Inflammatory macrophage treated with lipopolysaccharide for 4 hours (primary cell): ENCODE results near the gene PSD.

ENCODE experiments used
- DNase-seq: peaks from one replicate; pipeline ENCODE4 v3.0.0-alpha.2; 2020

The PSD gene

GRCh38 chr10:102402512-102402896 is 16.1 kb downstream of the PSD start:
- no peak for DNase-seq

GRCh38 chr10:102401735-102402511 is 16.7 kb downstream of the PSD start:
- no peak for DNase-seq

- no peak for DNase-seq
Observed at GRCh38 chr10:102401342-102401654, 17.3 kb downstream of the PSD start.

- no peak for DNase-seq
Observed at GRCh38 chr10:102400598-102401341, 17.8 kb downstream of the PSD start.

GRCh38 chr10:102400076-102400475 is 18.5 kb downstream of the PSD start:
- DNase-seq, result no peak

- peak; percentile 85 for DNase-seq
Observed at GRCh38 chr10:102399217-102400021, 19.2 kb downstream of the PSD start.

GRCh38 chr10:102398172-102399020 is 20.2 kb downstream of the PSD start:
- no peak for DNase-seq

GRCh38 chr10:102397222-102398171 is 21.1 kb downstream of the PSD start:
- no peak for DNase-seq

- DNase-seq, result no peak
Observed at GRCh38 chr10:102396730-102397151, 21.8 kb downstream of the PSD start.

- DNase-seq, result no peak
Observed at GRCh38 chr10:102396317-102396650, 22.3 kb downstream of the PSD start.

- peak; percentile 95 for DNase-seq
Observed at GRCh38 chr10:102395400-102396316, 22.9 kb downstream of the PSD start, which contains the start of gene NFKB2. NFKB2 (plus strand) TSS chr10:102395705; CDS start chr10:102395960, 255 bp downstream.

GRCh38 chr10:102394801-102395399 is 23.7 kb downstream of the PSD start:
- DNase-seq, result peak; percentile 91

- DNase-seq, result peak; percentile 99
Observed at GRCh38 chr10:102394079-102394800, 24.3 kb downstream of the PSD start.

GRCh38 chr10:102393411-102394078 is 25.0 kb downstream of the PSD start:
- DNase-seq, result no peak

- no peak for DNase-seq
Observed at GRCh38 chr10:102392306-102392705, 26.3 kb downstream of the PSD start.

GRCh38 chr10:102389894-102390293 is 28.7 kb downstream of the PSD start:
- no peak for DNase-seq

- DNase-seq, result peak; percentile 67
Observed at GRCh38 chr10:102384606-102385429, 33.8 kb downstream of the PSD start.

GRCh38 chr10:102384053-102384452 is 34.5 kb downstream of the PSD start:
- no peak for DNase-seq
